GM18873 (cell line): ENCODE data around the gene BMPR1A.

Source experiments
- ATAC-seq: cut with Tn5 transposase; IDR thresholded peaks from one replicate; pipeline ENCODE4 v1.9.1; 2021; ENCODE audit warnings: mild to moderate bottlenecking, moderate library complexity, moderate number of reproducible peaks; ENCODE audit not compliant: unreplicated experiment, low FRiP score

The BMPR1A gene

DNA sequence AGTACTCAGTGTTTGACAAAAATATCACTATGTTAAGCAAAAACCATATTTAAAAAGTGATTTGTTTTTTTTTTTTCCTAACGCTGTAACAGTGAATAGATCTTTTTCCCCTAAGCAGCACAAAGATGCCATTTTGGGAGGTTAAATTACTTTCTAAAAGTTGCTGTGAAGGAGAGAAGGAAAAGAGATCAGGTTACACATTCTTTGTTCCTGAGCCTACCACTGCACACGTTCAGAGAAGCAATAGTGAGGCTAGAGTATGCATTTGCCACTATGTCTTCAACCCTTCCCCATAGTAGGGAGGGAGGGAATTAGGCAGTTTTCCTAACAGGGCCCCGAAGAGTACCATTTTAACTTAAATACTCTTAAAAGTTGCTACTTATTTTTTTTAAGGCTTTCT lies 38.9 kb downstream of the BMPR1A start:
- ATAC-seq = no peak

GRCh38 chr10:86798025-86798424 lies 41.6 kb downstream of the BMPR1A start:
- no peak for ATAC-seq

GRCh38 chr10:86798611-86799010 lies 42.2 kb downstream of the BMPR1A start:
- no peak for ATAC-seq

GRCh38 chr10:86799188-86799845 lies 42.9 kb downstream of the BMPR1A start:
- ATAC-seq = no peak

GRCh38 chr10:86801995-86802394 lies 45.6 kb downstream of the BMPR1A start:
- ATAC-seq = no peak

DNA sequence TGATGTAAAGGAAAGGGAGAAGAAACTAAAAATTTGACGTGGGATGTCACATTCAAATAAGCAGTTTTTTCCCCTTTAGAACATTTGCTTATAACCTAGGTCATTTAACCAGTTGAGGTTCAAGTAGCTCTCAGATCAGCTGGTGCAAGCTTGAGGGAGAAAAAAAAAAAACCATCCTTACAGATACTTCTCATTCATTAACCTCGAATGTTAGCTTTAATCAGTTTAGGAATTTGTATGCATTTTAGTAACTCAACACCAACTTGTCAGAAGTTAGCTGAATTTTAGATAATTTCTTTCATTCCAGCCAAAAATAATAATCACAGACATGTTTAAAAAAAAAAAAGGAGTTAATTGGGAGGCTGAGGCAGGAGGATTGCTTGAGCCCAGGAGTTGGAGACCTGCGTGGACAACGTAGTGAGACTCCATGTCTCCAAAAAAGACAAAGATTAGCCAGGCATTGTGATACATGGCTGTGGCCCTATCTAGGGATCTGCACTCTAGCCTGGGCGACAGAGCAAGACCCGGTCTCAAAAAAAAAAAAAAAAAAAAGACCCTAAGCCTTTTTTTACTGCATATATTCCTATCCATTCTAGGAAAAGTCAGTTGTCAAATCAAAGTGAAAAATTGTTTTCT lies 46.2 kb downstream of the BMPR1A start:
- no peak for ATAC-seq

- ATAC-seq = no peak
Measured at GRCh38 chr10:86803156-86803555, 46.7 kb downstream of the BMPR1A start.

DNA sequence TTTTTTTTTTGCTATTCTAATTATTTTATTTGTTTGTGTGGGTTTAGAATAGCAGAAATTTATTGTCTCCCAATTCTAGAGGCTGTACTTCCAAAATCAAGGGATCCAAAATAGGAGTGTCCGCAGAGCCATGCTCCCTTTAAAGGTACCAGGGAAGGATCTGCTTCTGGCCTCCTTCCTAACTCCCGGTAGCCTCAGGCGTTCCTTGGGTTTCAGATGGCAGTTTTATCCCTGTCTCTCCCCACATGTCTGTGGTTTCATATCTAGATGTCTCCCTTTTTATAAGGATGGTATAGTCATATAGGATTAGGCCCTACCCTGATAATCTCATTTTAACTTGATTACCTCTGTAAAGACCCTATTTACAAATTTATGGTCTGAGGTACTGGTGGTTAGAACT lies 48.4 kb downstream of the BMPR1A start:
- ATAC-seq = no peak

DNA sequence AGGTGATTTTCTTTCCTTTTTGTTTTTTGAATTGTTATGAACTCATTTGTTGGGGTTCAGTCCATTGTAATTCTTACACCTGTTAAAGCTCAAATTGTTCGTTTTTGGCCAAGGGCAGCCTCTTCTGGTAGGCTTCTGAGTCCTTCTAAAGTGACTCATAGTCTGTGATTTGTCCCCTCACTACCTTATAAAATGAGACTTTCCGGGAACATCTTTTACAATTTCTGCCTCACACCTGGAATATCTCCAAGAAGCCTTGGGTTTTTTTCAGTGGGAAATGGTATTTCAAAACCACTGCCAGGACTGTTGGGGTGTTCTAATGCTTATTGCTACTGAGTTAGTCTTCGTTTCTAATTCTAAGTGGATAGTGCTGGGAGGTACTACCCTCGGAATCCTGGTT lies 56.7 kb downstream of the BMPR1A start:
- ATAC-seq = no peak

GRCh38 chr10:86813982-86814381 lies 57.6 kb downstream of the BMPR1A start:
- no peak for ATAC-seq

GRCh38 chr10:86815035-86815617 lies 58.7 kb downstream of the BMPR1A start:
- ATAC-seq = no peak

- ATAC-seq = no peak
Measured at GRCh38 chr10:86815640-86816039, 59.2 kb downstream of the BMPR1A start.

DNA sequence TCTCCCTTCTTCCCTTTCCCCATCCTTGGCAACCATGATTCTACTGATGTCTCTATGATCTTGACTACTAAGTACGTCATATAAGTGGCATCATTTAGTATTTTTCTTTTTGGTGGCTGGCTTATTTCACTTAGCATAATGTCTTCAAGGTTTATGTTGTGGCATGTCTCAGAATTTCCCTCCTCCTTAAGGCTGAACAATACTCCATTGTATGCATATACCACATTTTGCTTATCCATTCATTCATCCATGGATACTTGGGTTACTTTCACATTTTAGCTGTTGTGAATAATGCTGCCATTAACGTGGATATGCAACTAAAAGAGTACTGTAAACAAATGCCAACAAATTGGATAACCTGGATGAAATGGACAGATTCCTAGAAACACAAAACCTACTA lies 60.8 kb downstream of the BMPR1A start:
- ATAC-seq = no peak

GRCh38 chr10:86819567-86819966 lies 63.1 kb downstream of the BMPR1A start:
- no peak for ATAC-seq

GRCh38 chr10:86820509-86820908 lies 64.1 kb downstream of the BMPR1A start:
- ATAC-seq = no peak

DNA sequence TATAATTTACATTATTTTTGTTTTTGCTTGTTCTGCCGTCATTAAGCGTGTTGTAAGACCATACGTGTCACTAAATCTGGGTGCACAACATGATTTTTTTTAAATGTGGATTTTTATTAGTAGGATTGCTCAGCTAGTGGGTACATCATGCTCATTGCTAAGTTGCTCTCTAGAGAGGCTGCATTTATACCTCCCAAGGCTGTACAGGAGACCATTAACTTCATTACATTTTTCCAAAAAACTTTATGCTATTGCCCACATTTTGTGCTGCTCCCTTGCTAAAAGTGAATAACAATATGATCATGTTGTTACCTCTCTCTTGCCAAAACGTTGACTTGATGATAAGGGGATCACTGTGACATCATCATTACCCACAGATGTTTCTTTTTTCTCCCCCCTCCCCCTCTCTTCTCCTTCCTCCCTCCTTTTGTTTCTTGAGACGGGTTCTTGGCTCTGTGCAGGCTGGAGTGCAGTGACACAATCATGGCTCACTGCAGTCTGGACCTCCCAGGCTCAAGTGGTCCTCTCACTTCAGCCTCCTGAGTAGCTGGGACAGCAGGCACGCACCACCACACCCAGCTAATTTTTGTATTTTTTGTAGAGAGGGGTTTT lies 65.1 kb downstream of the BMPR1A start:
- ATAC-seq = no peak

GRCh38 chr10:86823565-86823964 lies 67.1 kb downstream of the BMPR1A start:
- no peak for ATAC-seq

GRCh38 chr10:86824151-86824550 lies 67.7 kb downstream of the BMPR1A start:
- ATAC-seq = no peak

- ATAC-seq = no peak
Measured at GRCh38 chr10:86825366-86825765, 68.9 kb downstream of the BMPR1A start.

DNA sequence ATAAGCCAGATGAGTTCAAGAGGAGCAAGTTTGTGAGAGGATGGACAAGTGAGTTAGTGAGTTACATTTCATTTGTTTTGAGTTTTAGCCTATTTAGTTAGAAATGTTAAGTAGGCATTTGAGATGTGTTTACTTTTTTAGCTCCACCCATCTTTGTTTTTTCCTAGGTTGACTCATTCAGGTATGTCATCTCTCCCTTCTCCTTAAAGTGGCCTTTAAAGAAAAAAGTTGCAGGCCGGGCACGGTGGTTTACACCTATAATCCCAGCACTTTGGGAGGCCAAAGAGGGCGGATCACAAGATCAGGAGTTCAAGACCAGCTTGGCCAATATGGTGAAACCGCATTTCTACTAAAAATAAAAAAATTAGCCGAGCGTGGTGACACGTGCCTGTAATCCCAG lies 71.2 kb downstream of the BMPR1A start:
- ATAC-seq = no peak

- no peak for ATAC-seq
Measured at GRCh38 chr10:86828145-86828544, 71.7 kb downstream of the BMPR1A start.

DNA sequence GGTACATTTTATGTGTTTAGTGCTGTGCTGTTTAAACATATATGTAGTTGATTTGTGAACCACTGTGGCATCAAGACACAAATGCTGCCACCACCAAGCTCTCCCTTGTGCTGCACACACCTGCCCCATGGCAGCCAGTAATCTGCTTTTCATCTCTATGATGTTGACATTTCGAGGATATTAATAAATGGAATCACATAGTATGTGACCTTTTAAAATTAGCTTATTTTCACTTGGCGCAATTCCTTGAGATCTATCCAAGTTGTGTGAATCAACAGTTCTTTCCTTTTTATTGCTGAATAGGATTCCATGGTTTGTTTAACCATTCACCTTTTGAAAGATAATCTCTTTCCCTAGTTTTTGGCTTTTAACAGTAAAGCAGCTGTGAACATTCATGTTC lies 73.1 kb downstream of the BMPR1A start:
- no peak for ATAC-seq
